Activated T-cell treated with anti-CD3 and anti-CD28 coated beads, Interleukin-2, amount 50 U/mL, for 48 hours (primary cell): ENCODE data around the gene PRR5L.
"Not testable (repeated sequence)": the region's sequence is repeated elsewhere in the genome, so short reads cannot be mapped to it uniquely, and the experiment has no call there.

Source experiments
- DNase-seq, 2 experiments: peaks; one replicate each; pipeline ENCODE4 v3.0.0-alpha.2; 2020

The PRR5L gene

DNA sequence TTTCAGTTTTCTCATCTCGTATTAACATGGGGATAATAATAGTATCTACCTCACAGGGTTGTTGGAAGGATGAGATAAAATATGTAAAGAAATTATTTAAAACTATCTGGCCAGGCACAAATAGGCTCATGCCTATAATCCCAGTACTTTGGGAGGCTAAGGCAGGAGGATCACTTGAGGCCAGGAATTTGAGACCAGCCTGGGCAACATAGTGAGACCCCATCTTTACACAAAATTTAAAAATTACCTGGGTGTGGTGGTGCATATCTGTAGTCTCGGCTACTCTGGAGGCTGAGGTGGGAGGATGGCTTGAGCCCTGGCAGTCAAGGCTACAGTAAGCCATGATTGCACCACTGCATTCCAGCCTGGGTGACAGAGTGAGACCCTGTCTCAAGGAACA, 215.0 kb downstream of the PRR5L start:
- not testable (repeated sequence) for DNase-seq

DNA sequence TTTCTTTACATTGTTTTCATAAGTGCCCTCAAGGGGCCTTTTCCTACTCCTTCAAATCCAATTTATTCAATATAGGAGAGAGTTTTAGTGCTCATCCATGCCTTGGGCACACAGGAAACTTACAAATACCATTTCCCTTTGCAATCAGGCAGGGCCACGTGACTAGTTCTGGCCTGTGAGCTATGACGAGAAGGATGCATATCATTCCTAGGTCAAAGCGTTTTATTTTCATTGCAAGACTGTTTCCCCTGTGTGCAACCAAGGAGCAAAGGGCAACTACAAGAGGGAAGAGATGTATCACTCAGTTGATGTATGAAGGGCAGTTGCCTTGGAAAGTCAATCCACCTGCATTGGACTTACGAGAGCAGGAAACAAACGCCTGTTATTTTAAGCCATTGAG, 215.9 kb downstream of the PRR5L start:
- DNase-seq = no peak

DNA sequence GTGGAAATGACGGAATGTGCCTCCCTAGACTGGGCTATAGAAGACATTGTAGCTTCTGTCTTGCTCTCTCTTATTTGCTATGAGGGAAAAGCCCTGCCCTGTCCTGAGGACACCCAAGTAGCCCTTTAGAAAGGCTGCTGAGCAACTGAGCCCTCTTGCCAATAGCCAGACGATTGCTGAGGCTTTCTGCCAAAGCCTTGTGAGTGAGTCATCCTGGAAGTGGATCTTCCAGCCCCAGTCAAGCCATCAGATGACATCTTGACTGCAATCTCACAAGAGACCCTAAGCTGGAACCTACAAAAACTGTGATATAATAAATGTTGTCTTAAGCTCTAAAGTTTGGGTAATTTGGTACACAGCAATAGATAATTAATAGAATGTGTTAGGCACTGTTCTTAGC, 217.9 kb downstream of the PRR5L start:
- no peak for DNase-seq
